Skin of body (tissue), 2 donors: ENCODE results near the gene ADH4. TPM values are rescaled to one million over a fixed set of nuclear protein-coding genes. Genes with fewer than 3 reads are reported as not detected.
"Not testable (repeated sequence)": the region's sequence is repeated elsewhere in the genome, so short reads cannot be mapped to it uniquely, and the experiment has no call there.

Experiments
- DNase-seq: peaks from one replicate; lab custom pipeline; 2025; lab: John Stamatoyannopoulos, UW
- total RNA-seq: library from RNA; depleted of rRNA; stranded (reverse); fragments of >200 nt; gene quantifications from one replicate; pipeline ENCODE4 v1.2.3, GENCODE V29; 2014

ADH4 gene
- total RNA-seq, 1 donor from 2014 or later = not detected

GRCh38 chr4:99080869-99081268, 63.2 kb downstream of the ADH4 start:
- not testable (repeated sequence) for DNase-seq

- DNase-seq = no peak
These were observed 64.3 kb downstream of the ADH4 start for GRCh38 chr4:99079625-99080295.

- no peak for DNase-seq
These were observed 65.0 kb downstream of the ADH4 start for GRCh38 chr4:99078931-99079624.

GRCh38 chr4:99078336-99078735, 65.8 kb downstream of the ADH4 start:
- DNase-seq = no peak

GRCh38 chr4:99077177-99077576, 66.9 kb downstream of the ADH4 start:
- DNase-seq = no peak

- DNase-seq = no peak
These were observed 67.7 kb downstream of the ADH4 start for GRCh38 chr4:99076292-99076976.

GRCh38 chr4:99074816-99075215, 69.3 kb downstream of the ADH4 start:
- DNase-seq = no peak

Other genes starting within 250 kb of the ADH4 start
- 125 TPM for gene EIF4E, start 215.2 kb downstream of the ADH4 start, total RNA-seq
- gene METAP1, start 148.6 kb downstream of the ADH4 start, total RNA-seq = 25.3 TPM
- 93.0 TPM for gene ADH5, start 55.5 kb downstream of the ADH4 start, total RNA-seq
- gene ADH6, start 74.9 kb upstream of the ADH4 start, total RNA-seq = 2.1 TPM
- not detected for gene ADH1A, start 146.7 kb upstream of the ADH4 start, total RNA-seq
- 175 TPM for gene ADH1B, start 177.1 kb upstream of the ADH4 start, total RNA-seq
- gene ADH1C, start 208.4 kb upstream of the ADH4 start, total RNA-seq = 2.3 TPM